NT2/D1 (cell line): ENCODE data around the gene ADAM15.

Experiments
- SUZ12 ChIP-seq: IDR thresholded peaks from 2 replicates; pipeline ENCODE4 v1.6.1; 2011; ENCODE audit not compliant: insufficient read length, insufficient read depth; ENCODE audit errors: extremely low read depth
- YY1 ChIP-seq: IDR thresholded peaks from 2 replicates; pipeline ENCODE4 v1.6.1; 2011; ENCODE audit not compliant: insufficient read length, insufficient read depth

DNA sequence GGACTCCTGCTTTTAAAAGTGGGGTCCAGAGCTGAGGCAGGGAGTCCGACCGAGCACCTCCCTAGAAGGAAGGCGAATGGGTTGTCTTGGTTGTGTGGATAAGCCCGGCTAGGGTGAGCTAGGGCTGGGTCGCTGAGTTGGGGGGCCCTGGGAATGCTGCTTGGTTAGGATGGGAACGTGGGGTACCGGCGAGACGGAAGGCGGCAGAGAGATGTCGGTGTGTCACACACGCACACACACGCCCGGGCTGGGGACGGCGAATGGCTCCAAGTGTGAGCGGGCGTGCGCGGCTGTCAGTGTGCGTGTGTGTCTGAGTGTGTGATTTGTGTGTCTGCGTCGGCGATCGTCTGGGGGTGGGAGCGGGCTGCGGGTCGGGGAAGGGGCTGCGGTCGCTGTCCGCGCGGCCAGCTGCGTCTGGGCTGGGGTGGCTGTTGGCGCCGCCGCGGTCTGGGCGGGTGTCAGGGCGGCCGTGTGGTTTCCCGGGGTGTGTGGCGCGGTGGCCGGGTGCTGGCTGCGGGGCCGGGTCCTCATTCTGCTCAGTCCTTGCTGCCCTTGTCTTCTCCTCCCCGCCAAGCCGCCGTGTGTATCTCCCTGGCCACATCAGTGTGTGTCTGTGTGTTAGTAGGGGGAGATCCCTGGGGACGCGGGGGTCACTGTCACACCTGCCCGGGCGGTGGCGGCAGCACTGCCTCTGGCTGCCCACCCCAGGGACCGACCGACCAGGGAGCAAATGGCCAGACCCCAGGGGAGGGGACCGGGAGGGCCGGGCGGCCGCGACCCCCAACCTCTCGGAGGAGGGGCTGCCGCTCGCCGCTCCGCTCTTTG, 28.6 kb downstream of the ADAM15 start:
- TF ChIP-seq YY1 (no peak), SUZ12 (peak; percentile 79)
